Femur (tissue), 1 donor: Measurements from ENCODE around the gene GNPTAB.

ENCODE experiments used
- DNase-seq: peaks from one replicate; pipeline ENCODE4 v3.0.0-alpha.2; 2017

GNPTAB gene

DNA sequence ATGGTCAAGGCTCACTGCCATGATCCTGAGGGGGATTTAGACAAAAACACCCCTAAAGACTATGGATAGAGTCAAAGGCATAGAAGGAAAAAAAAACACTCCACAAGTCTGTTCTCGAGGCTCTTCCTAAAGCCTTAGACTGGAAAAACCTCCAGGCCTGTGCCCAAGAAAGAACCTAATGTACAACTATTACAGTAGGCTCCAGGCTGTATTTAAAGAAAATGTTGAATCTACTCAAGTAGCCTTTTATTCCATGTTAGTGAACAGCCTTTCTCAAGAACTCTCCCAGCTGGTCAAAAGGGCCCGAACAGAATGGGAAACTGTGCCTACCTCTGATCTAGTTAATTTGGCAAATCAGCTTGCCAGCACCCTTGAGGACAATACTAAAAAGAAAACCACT lies 28.3 kb downstream of the GNPTAB start:
- DNase-seq, result no peak

DNA sequence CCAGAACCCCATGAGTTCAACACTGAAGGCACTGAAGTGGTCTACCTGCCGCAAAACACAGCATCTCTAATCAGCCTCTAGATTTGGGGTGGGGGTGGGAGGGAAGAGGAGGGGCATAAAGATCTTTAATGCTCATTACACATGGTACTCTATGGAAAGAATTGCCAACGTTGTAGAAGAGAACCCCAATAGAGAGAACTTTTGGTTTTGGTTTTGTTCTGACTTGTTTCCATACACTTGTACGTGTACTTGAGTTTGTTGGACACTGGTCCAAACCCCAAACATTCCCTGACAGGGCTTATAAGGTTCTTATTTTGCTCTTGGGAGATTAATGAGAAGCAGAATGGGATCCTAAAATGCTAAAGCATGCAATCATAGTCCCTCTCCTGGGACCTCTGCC lies 31.0 kb downstream of the GNPTAB start:
- no peak for DNase-seq

DNA sequence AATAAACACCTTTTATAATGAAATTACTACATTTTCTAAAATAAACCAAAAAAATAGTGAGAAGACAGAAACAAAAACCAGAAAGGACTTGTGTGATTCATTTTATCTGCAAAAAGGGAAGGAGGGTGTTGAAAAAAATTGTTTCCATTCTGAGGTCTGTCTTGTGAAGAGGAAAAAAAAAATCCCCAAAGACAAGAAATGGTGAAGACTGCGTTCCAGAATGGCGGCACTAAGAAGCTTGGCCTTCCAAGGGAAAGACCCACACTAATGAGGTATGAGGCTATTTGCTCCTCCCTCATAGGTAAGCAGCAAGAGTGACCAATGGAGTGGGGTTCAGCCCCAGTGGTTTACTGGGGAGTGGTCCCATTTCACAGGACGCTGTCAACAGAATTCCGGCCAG lies 35.0 kb downstream of the GNPTAB start:
- DNase-seq, result no peak

- no peak for DNase-seq
Observed at GRCh38 chr12:101795013-101795412, 35.7 kb downstream of the GNPTAB start.

DNA sequence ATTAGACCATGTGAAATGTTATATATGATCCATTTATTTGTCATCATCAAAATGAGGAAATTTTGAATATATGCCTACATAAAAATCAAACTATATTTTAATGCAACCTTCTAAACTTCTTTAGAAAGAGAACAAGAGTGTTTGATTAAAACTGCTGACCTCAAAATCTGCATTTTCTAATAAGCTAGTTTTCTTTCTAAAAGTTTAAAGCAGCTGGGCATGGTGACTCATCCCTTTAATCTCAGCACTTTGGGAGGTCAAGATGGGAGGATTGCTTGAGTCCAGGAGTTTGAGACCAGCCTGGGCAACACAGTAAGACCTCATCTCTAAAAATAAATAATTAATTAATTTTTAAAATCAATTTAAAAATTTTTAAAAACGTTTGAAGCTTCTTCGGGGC lies 36.2 kb downstream of the GNPTAB start:
- no peak for DNase-seq

GRCh38 chr12:101793401-101793800 lies 37.4 kb downstream of the GNPTAB start:
- no peak for DNase-seq

DNA sequence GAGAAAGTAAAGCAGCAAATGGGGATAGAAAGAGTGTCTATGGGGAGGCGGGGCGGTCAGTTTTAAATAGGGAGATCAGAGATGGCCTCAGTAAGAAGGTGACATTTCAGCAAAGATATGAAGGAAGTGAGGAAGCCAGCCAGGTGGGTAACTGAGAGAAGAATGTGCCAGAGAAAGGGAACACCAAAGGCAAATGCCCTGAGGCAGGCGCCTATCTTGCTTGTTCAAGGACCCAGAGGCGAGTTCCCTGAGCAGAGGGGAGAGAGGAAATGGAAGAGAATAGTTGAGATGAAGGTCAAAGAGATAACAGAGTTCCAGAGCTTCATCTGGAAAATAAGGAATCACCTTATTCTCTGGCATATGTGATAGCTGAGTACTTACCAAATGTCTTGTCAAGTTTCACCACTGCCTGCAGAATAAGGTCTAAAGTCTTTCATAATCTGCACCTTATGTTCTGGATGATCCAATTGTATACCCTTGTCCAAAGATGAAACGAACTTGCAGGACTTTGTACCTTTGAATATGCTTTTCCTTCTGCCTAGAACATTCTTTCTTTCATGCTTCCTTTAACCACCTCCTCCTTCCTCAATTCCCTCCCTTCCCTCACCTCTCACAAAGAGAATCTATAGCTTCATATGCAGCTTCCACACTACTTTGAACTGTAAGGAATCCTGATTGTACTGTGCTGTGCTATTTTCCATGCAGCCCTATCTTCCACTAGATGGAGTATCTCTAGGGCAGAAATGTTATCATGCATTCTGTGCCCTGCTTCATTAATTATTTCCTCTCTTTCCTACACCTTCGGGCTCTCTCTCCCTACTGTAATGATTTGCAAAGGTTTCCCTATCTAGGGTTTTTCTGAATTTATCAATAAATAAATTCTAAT lies 38.5 kb downstream of the GNPTAB start:
- DNase-seq, result no peak

DNA sequence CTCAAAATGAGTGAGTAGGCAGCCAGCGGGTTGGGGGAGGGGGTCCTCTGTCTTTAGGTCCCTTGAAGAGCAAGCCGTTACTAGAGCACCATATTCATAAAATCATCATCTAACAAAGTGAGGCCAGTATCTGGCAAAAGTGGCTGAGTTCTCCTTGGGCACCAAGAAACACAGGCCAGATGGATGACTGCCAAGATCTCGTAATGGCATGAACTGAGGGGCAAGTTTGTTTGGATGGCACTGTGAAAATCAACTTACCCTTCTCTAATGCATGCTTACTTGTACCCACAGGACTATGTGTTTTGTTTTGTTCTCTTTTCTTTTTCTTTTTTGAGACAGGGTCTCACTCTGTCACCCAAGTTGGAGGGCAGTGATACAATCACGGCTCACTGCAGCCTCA lies 41.6 kb downstream of the GNPTAB start:
- DNase-seq, result no peak

DNA sequence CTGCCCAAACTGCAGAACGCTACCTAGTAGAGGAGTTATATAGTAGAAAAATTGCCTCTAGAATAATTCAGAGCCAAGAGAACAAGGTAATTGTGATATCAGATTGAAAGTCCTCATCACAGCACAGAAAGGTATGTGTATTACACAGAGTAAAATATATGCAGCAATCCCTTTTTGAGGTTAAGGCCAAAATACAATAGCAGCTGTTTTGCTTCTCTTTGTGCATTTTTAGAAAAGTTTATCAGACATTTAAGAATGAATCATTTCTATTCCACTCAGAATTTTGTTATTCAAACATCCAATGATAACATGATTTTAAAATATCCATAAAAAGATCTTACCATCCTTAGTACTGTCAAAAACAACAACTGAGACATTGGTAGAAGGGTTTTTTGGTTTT lies 45.1 kb downstream of the GNPTAB start:
- DNase-seq, result no peak

DNA sequence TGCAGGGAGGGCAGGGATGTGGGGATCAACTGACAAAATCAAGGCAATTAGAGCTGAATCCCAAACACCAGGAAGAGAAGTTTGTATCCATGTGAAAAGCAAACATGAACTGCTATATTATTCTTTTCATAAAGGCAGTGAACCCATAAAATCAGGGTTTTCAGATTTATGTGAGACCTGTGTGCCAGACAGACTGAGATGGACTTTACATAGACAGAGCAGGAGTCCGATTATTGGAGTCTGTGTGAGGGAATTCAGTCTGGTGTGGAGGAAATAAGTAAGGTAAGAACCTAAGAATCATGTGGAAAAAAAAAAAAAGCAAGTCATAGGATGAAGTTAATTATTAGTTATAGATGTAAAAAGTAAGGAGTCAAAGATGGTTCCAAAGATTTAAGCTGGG lies 46.4 kb downstream of the GNPTAB start:
- DNase-seq, result no peak

DNA sequence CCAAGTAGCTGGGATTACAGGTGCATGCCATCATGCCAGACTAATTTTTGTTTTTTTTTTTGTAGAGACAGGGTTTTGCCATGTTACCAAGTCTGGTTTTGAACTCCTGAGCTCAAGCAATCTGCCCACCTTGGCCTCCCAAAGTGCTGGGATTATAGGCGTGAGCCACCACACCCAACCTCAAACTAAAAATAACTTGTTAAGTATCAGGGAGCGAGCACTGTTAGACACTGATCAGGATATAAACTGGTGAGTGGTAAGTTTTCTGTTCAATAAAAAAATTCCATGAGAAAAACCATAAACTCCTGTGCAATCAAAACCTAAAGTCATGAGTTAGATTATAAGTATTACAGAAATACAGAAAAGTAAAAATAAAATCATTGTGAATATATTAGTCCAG lies 46.9 kb downstream of the GNPTAB start:
- no peak for DNase-seq

DNA sequence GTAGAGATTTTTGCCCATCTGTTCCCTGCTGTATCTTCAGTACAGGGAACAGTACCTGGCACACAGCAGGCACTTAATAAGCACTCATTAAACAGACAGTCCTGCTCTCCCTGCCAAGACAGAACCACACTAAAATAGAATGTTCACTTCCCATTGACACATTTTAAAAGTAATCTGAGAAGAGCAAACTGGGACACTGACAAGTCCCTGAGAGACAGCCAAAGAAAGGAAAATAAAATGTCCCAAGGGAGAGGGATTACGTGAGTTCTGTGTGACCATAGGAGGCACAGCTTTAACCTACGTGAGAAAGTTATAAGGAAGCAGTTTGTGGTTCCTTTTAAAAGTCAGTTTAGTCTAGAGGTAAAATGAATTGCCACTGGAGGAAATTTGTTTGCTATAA lies 47.6 kb downstream of the GNPTAB start:
- no peak for DNase-seq

- DNase-seq, result no peak
Observed at GRCh38 chr12:101782273-101782731, 48.5 kb downstream of the GNPTAB start.

GRCh38 chr12:101781834-101782233 lies 48.9 kb downstream of the GNPTAB start:
- no peak for DNase-seq

DNA sequence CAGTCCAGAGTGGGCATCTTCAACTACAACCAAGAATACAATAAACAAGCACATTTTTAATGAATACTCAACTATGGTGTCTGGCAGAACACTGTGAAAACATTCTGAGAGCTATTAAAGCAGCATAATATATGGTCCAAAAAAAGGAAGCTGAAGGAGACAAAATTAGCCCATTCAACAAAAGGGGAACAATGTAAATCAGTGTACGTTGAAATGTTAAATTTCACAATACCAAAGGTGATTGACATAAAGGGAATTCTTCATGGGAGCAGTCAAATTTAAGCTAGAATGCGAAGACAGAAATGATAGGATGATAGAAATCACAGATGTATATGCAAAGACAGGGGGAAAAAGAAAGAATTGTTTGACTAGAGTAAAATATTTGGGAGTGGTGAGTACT lies 50.2 kb downstream of the GNPTAB start:
- DNase-seq, result no peak

DNA sequence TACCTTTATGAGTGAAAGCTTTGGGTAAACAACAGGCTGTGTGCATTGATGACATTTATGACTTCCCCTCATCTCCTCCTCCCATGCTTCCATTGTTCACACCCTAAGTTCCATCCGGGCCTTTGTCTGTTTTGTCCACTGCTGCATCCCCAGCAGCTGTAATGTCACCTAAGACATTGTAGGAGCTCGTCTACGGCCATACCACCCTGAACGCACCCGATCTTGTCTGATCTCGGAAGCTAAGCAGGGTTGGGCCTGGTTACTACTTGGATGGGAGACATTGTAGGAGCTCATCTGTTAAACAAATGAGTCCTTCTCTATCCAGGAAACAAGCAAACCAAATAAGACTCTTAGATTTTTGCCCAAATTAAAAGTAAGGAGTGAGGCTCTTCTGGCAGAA lies 51.1 kb downstream of the GNPTAB start:
- DNase-seq, result no peak

DNA sequence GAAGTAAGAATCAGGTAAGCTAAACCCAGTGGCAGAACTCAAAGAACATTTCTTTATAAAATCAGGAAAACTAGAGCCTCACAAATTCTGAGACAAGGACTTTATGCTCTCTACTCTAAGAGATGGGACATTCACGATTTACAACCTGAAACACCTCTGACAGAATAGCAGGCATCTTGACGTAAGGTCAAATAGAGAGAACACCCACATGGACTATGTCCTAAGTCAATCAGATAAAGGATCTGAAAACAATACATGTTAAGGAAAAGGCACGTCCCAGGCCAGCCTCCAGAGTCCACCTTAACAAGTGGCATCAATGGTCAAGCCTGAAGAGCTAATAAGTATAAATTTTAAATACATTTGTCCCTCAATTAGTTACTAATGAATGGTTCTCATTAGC lies 51.6 kb downstream of the GNPTAB start:
- DNase-seq, result no peak

- DNase-seq, result no peak
Observed at GRCh38 chr12:101777978-101778377, 52.8 kb downstream of the GNPTAB start.

DNA sequence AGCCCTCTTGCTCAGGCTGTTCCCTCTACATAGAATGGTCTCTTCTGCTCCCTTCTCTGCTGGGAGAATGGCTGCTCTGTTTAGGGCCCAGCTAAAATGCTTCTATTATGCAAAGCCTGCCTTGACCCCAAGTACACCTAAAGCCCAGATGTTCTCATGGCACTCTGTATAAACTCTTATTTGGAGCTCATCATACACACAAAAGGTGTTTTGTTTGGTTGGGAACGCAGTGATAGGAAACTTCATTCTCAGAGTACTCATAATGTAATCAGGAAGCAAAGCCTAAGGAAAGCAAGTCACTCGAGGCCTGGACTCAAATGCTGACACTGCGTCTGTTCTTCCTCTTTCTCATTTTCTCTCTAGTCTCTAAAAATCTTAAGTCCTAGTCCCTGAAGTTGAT lies 53.3 kb downstream of the GNPTAB start:
- no peak for DNase-seq

DNA sequence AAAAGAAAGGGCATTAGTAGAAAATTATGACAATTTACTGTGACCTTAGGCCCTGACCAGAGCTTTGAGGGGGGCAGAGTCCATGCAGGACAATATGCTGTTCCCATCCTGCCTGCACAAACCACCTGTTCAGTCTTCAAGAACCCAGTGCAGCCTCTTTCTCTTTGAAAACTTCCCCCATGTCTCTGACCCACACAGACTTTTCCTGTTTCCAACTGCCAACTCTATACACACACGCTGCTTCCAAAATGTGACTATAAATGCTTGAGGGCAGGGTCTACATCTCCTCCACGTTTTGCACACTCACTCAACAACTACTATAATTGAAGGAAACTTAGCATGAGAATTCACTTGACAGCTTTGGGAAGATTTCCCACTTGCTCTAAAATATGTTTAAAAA lies 54.9 kb downstream of the GNPTAB start:
- DNase-seq, result no peak

DNA sequence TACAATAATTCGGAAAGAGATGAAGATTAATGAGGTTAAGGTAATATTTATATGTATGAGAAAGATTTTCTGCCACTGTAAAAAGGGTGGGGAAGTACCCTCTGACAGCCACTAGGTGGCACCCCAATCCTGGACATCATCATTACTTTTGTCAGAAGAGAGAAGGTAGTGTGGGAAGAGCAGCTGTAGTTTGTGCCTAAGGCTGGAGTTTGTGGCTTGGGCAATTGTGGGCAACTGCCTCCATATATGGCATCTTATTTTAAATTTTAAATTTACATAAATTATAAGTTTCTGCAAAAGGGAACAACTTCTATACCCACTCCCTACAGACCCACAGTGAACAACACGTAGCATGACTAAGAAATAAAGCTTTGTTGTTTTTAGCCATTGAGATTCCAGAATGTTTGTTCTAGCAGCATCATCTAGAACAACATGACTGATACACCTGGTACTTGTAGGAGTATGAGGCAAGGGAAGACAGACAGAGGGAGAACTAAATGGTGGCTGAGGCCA lies 57.1 kb downstream of the GNPTAB start:
- DNase-seq, result peak; percentile 78

GRCh38 chr12:101772012-101772775 lies 58.6 kb downstream of the GNPTAB start:
- no peak for DNase-seq

- no peak for DNase-seq
Observed at GRCh38 chr12:101769865-101770264, 60.9 kb downstream of the GNPTAB start.

DNA sequence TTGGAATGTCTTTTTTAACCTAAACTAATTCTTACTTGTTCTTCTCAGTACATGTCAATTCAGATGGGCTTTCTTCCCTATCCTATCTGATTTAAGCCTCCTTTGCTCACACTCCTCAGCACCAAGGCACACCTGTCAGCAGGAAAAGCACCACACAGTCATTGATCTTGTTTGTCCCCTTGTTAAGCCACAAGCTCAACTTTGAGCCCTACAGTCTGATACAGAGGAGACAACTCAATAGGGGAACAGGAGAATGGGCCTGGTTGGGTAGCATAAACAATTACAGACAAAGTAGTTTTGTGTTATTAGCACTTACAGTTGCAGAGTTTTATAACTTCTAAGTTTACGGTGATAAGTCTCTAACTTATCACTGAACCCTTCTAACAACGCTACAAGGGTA lies 62.0 kb downstream of the GNPTAB start:
- DNase-seq, result no peak
